ENCODE data around the gene PCDHB15.

Gene PCDHB15

GRCh38 chr5:141250576-141250975, 5.4 kb downstream of the PCDHB15 start:
- no peak for DNase-seq (ENCODE audit: low spot score)

- no peak for DNase-seq (ENCODE audit: low spot score)
Observed at GRCh38 chr5:141258464-141258863, 13.3 kb downstream of the PCDHB15 start.

GRCh38 chr5:141258948-141259347, 13.8 kb downstream of the PCDHB15 start:
- DNase-seq (ENCODE audit: low spot score) = no peak

- DNase-seq (ENCODE audit: low spot score) = no peak
Observed at GRCh38 chr5:141260458-141261237, 15.5 kb downstream of the PCDHB15 start.

GRCh38 chr5:141261238-141261546, 16.0 kb downstream of the PCDHB15 start:
- DNase-seq (ENCODE audit: low spot score) = no peak

GRCh38 chr5:141269195-141269594, 24.0 kb downstream of the PCDHB15 start:
- DNase-seq (ENCODE audit: low spot score) = no peak

GRCh38 chr5:141272906-141273305, 27.7 kb downstream of the PCDHB15 start:
- DNase-seq (ENCODE audit: low spot score) = no peak

- no peak for DNase-seq (ENCODE audit: low spot score)
Observed at GRCh38 chr5:141298376-141298775, 53.2 kb downstream of the PCDHB15 start.

Data from HuH-7 (cell line).